HepG2 (cell line): ENCODE results near the gene SHE. TPM values are rescaled to one million over a fixed set of nuclear protein-coding genes. Genes with fewer than 3 reads are reported as not detected.
A peak's percentile ranks its signal among the peaks of the same experiment; 100 is the strongest.

ENCODE experiments used
- HNRNPLL ChIP-seq: fragments of 200-400 bp; formaldehyde crosslinking; IDR thresholded peaks from 2 replicates; pipeline ENCODE4 v1.6.1; 2017; ENCODE audit warnings: mild to moderate bottlenecking, low read depth, low read length; ENCODE audit not compliant: poor library complexity, severe bottlenecking
- IRF2 ChIP-seq: IDR thresholded peaks from 2 replicates; pipeline ENCODE4 v1.6.1; 2018; ENCODE audit warnings: missing genetic modification reagents, missing compliant biosample characterization
- POLR2G ChIP-seq: fragments of 200-400 bp; formaldehyde crosslinking; IDR thresholded peaks from 2 replicates; pipeline ENCODE4 v1.6.1; 2018; ENCODE audit warnings: mild to moderate bottlenecking, low read depth, low read length, moderate library complexity
- PTBP1 ChIP-seq: fragments of 200-400 bp; formaldehyde crosslinking; IDR thresholded peaks from 2 replicates; pipeline ENCODE4 v1.6.1; 2018; ENCODE audit warnings: low read length, low read depth; ENCODE audit not compliant: poor library complexity, severe bottlenecking
- RFXAP ChIP-seq: sonication (generic); formaldehyde crosslinking; IDR thresholded peaks from 2 replicates; pipeline ENCODE4 v1.4.0; 2020; ENCODE audit warnings: missing genetic modification reagents, borderline replicate concordance
- RXRB ChIP-seq: IDR thresholded peaks from 2 replicates; pipeline ENCODE4 v1.6.1; 2016; ENCODE audit warnings: borderline replicate concordance, missing genetic modification reagents, missing compliant biosample characterization
- TAF15 ChIP-seq: fragments of 200-400 bp; formaldehyde crosslinking; IDR thresholded peaks from one replicate; pipeline ENCODE4 v1.6.1; 2018; ENCODE audit warnings: mild to moderate bottlenecking, low read depth, low read length; ENCODE audit not compliant: poor library complexity, severe bottlenecking
- TBL1XR1 ChIP-seq: fragments of 150-350 bp; IDR thresholded peaks from 2 replicates; pipeline ENCODE4 v1.6.1; 2014; ENCODE audit warnings: borderline replicate concordance, low read length; ENCODE audit not compliant: partially characterized antibody
- TGIF2 ChIP-seq: IDR thresholded peaks from 2 replicates; pipeline ENCODE4 v1.6.1; 2016; ENCODE audit warnings: control low read depth, missing compliant biosample characterization
- ZNF136 ChIP-seq: sonication (generic); formaldehyde crosslinking; IDR thresholded peaks from 2 replicates; pipeline ENCODE4 v1.8.1; 2022; ENCODE audit warnings: low read depth, mild to moderate bottlenecking, moderate library complexity, missing genetic modification reagents
- ZNF564 ChIP-seq: sonication (generic); formaldehyde crosslinking; IDR thresholded peaks from 2 replicates; pipeline ENCODE4 v1.8.1; 2023; ENCODE audit warnings: mild to moderate bottlenecking, missing genetic modification reagents
- ZNF567 ChIP-seq: sonication (generic); formaldehyde crosslinking; IDR thresholded peaks from 2 replicates; pipeline ENCODE4 v1.8.1; 2023; ENCODE audit warnings: mild to moderate bottlenecking, missing genetic modification reagents, borderline replicate concordance
- polyA plus RNA-seq, 8 experiments: library from polyadenylated mRNA; depleted of rRNA in 3 of 8; stranded (reverse) in 7 of 8; unstranded in 1 of 8; fragments of >200 nt; fragmentation: Illumina TruSeq in 4 of 8; extraction: Trizol in 4 of 8; gene quantifications; 2 replicates each; pipeline versions ENCODE4 v1.2.1 to v1.2.3, GENCODE V29; 2011 to 2016; ENCODE audit warnings: low read depth in 4 of 8, missing spikeins in 1 of 8, mixed read lengths in 1 of 8; ENCODE audit not compliant: insufficient read depth in 1 of 8
- total RNA-seq, 5 experiments: library from RNA; depleted of rRNA; stranded (reverse); fragments of >200 nt; fragmentation: Illumina TruSeq; extraction: Trizol; gene quantifications; 2 replicates each; pipeline ENCODE4 v1.2.3, GENCODE V29; 2016; ENCODE audit warnings: low read depth in 1 of 5
- TF ChIP-seq, protein P1 (sequence below): sonication (generic); formaldehyde crosslinking; IDR thresholded peaks from 2 replicates; pipeline ENCODE4 v1.5.1; 2020; ENCODE audit warnings: mild to moderate bottlenecking, missing genetic modification reagents, moderate library complexity
- TF ChIP-seq, protein P2 (sequence below): sonication (generic); formaldehyde crosslinking; IDR thresholded peaks from 2 replicates; pipeline ENCODE4 v1.5.0; 2020; ENCODE audit warnings: missing genetic modification reagents
- TF ChIP-seq, protein P3 (sequence below): IDR thresholded peaks from 2 replicates; pipeline ENCODE4 v1.6.1; 2016; ENCODE audit warnings: low read depth, borderline replicate concordance
- TF ChIP-seq, protein P4 (sequence below), 2 experiments: sonication (generic) in 1 of 2; formaldehyde crosslinking in 1 of 2; IDR thresholded peaks; 2 replicates each; pipeline versions ENCODE4 v1.4.0 to v1.6.1; 2016 to 2020; ENCODE audit warnings: borderline replicate concordance in 1 of 2, low read depth in 1 of 2, mild to moderate bottlenecking in 1 of 2, missing genetic modification reagents in 1 of 2

SHE gene
- total and polyA plus RNA-seq, 2 of the 13 experiments (the other 11 are each of a cell fraction or from before 2014, with no cell fraction given): not detected

DNA sequence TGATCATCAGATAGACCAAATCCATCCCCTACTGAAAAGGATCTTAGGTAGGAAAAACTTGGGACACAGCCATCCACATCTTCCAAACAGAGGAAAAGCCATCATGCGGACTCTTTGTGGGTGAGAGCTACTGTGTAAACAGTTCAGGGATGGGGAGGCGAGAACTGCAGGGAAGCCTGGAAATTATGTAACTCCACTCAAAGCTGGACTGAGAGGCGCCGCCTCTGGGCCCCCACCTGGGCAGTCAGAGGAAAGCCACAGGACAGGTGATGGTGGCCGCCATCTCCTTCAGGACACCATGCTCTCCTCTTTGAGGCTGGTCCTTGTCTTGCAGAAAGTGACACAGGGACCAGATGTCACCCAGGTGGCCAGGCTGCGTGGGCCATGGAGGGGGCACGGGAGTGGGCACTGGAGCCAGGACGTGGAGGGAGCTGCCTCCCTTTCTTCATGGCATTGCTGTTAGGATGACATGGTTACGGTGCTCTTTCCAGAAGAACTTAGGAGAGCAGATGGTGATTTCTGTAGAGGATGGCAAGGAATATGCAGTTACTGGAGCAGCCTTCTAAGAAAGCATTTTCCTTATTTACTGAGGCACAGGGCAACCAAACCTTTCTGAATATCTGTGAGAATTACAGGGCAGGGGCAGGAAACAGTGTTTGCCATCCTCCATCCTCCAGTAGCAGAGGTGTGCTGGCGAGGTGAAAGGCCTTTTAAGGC lies 32.2 kb downstream of the SHE start (continued):
- TF ChIP-seq, protein P1, sequence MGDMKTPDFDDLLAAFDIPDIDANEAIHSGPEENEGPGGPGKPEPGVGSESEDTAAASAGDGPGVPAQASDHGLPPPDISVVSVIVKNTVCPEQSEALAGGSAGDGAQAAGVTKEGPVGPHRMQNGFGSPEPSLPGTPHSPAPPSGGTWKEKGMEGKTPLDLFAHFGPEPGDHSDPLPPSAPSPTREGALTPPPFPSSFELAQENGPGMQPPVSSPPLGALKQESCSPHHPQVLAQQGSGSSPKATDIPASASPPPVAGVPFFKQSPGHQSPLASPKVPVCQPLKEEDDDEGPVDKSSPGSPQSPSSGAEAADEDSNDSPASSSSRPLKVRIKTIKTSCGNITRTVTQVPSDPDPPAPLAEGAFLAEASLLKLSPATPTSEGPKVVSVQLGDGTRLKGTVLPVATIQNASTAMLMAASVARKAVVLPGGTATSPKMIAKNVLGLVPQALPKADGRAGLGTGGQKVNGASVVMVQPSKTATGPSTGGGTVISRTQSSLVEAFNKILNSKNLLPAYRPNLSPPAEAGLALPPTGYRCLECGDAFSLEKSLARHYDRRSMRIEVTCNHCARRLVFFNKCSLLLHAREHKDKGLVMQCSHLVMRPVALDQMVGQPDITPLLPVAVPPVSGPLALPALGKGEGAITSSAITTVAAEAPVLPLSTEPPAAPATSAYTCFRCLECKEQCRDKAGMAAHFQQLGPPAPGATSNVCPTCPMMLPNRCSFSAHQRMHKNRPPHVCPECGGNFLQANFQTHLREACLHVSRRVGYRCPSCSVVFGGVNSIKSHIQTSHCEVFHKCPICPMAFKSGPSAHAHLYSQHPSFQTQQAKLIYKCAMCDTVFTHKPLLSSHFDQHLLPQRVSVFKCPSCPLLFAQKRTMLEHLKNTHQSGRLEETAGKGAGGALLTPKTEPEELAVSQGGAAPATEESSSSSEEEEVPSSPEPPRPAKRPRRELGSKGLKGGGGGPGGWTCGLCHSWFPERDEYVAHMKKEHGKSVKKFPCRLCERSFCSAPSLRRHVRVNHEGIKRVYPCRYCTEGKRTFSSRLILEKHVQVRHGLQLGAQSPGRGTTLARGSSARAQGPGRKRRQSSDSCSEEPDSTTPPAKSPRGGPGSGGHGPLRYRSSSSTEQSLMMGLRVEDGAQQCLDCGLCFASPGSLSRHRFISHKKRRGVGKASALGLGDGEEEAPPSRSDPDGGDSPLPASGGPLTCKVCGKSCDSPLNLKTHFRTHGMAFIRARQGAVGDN (CRISPR knock-in tag): peak; percentile 45; the same call in 1 of the 2 replicates
- TF ChIP-seq, protein P2, sequence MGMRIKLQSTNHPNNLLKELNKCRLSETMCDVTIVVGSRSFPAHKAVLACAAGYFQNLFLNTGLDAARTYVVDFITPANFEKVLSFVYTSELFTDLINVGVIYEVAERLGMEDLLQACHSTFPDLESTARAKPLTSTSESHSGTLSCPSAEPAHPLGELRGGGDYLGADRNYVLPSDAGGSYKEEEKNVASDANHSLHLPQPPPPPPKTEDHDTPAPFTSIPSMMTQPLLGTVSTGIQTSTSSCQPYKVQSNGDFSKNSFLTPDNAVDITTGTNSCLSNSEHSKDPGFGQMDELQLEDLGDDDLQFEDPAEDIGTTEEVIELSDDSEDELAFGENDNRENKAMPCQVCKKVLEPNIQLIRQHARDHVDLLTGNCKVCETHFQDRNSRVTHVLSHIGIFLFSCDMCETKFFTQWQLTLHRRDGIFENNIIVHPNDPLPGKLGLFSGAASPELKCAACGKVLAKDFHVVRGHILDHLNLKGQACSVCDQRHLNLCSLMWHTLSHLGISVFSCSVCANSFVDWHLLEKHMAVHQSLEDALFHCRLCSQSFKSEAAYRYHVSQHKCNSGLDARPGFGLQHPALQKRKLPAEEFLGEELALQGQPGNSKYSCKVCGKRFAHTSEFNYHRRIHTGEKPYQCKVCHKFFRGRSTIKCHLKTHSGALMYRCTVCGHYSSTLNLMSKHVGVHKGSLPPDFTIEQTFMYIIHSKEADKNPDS (CRISPR knock-in tag): no peak
- TF ChIP-seq TBL1XR1 (no peak), HNRNPLL (no peak), TAF15 (no peak), ZNF564 (CRISPR knock-in tag) (no peak), IRF2 (0 out of 2 replicates have a peak, but pooled peaks have one; percentile 17), ZNF567 (CRISPR knock-in tag) (no peak), RFXAP (CRISPR knock-in tag) (no peak), TGIF2 (CRISPR knock-in tag) (no peak), POLR2G (no peak), PTBP1 (no peak), RXRB (CRISPR knock-in tag) (peak; percentile 53; the same call in 1 of the 2 replicates), ZNF136 (CRISPR knock-in tag) (no peak)
- TF ChIP-seq, protein P3, sequence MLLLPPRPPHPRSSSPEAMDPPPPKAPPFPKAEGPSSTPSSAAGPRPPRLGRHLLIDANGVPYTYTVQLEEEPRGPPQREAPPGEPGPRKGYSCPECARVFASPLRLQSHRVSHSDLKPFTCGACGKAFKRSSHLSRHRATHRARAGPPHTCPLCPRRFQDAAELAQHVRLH (CRISPR knock-in tag): no peak
- TF ChIP-seq, protein P4, sequence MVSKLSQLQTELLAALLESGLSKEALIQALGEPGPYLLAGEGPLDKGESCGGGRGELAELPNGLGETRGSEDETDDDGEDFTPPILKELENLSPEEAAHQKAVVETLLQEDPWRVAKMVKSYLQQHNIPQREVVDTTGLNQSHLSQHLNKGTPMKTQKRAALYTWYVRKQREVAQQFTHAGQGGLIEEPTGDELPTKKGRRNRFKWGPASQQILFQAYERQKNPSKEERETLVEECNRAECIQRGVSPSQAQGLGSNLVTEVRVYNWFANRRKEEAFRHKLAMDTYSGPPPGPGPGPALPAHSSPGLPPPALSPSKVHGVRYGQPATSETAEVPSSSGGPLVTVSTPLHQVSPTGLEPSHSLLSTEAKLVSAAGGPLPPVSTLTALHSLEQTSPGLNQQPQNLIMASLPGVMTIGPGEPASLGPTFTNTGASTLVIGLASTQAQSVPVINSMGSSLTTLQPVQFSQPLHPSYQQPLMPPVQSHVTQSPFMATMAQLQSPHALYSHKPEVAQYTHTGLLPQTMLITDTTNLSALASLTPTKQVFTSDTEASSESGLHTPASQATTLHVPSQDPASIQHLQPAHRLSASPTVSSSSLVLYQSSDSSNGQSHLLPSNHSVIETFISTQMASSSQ (IDR thresholded peaks at IDR 0.05; ENCODE audit: low read depth): no peak
- TF ChIP-seq, protein P4 (CRISPR knock-in tag; IDR thresholded peaks at IDR 0.05; ENCODE audit: borderline replicate concordance): peak; percentile 45; the same call in 1 of the 2 replicates
